ENCODE measurements around the gene DNAH8. TPM values are rescaled to one million over a fixed set of nuclear protein-coding genes. Genes with fewer than 3 reads are reported as not detected.

Gene DNAH8
- total RNA-seq, 1 donor from 2014 or later, result 1.1 TPM

- H3F3A ChIP-seq (ENCODE audit: low read depth), result no peaks in the 10 kb centered on the region
Measured at GRCh38 chr6:39040080-39040673, 325.1 kb downstream of the DNAH8 start.

GRCh38 chr6:39041072-39041471 lies 326.0 kb downstream of the DNAH8 start:
- Histone ChIP-seq H3K4me2 (no peak overlapping the region), H3K79me2 (ENCODE audit: low read depth) (no peaks in the 10 kb centered on the region), H3K36me3 (no peaks in the 10 kb centered on the region), H3K27me3 (peaks cover 8% of the 10 kb centered on the region), H3K4me1 (peaks cover 14% of the 10 kb centered on the region), H3K9me3 (ENCODE audit: low read depth) (no peaks in the 10 kb centered on the region), H3K27ac (no peak overlapping the region), H3K9ac (no peak overlapping the region), H3K4me3 (no peak overlapping the region), H2AFZ (replicated peaks) (no peak overlapping the region), H3F3A (ENCODE audit: low read depth) (no peaks in the 10 kb centered on the region), H4K20me1 (ENCODE audit: low read depth) (no peaks in the 10 kb centered on the region)
- TF ChIP-seq EZH2 (IDR thresholded peaks at IDR 0.05), result no peak
- no peak for TF ChIP-seq CTCF (IDR thresholded peaks at IDR 0.05)
- no peak for TF ChIP-seq EZH2phosphoT487 (IDR thresholded peaks at IDR 0.05)
- Mint-ChIP-seq H3K27ac (no peak overlapping the region), H3K27me3 (ENCODE audit: insufficient read depth, low read depth) (peaks cover 15% of the 10 kb centered on the region), H3K9me3 (no peaks in the 10 kb centered on the region), H3K36me3 (no peaks in the 10 kb centered on the region), H3K4me1 (peaks cover 8% of the 10 kb centered on the region), H3K4me3 (no peak overlapping the region)
- DNase-seq (ENCODE audit: low spot score), result no peak

More at GRCh38 chr6:39040080-39040673, 325.1 kb downstream of the DNAH8 start:
- Mint-ChIP-seq H3K27me3 (ENCODE audit: insufficient read depth, low read depth) (peaks cover 11% of the 10 kb centered on the region), H3K4me1 (peaks cover 8% of the 10 kb centered on the region), H3K36me3 (no peaks in the 10 kb centered on the region), H3K27ac (no peak overlapping the region), H3K9me3 (no peaks in the 10 kb centered on the region), H3K4me3 (no peak overlapping the region)
- no peak overlapping the region for H2AFZ ChIP-seq (replicated peaks)
- H3K27ac ChIP-seq, result no peak overlapping the region
- no peak for DNase-seq (ENCODE audit: low spot score)
- no peak overlapping the region for H3K4me2 ChIP-seq
- no peaks in the 10 kb centered on the region for H3K36me3 ChIP-seq
- no peak overlapping the region for H3K4me3 ChIP-seq
- H3K79me2 ChIP-seq (ENCODE audit: low read depth), result no peaks in the 10 kb centered on the region
- H4K20me1 ChIP-seq (ENCODE audit: low read depth), result no peaks in the 10 kb centered on the region
- peaks cover 10% of the 10 kb centered on the region for H3K27me3 ChIP-seq
- H3K9ac ChIP-seq, result no peak overlapping the region
- no peaks in the 10 kb centered on the region for H3K9me3 ChIP-seq (ENCODE audit: low read depth)
- H3K4me1 ChIP-seq, result peaks cover 16% of the 10 kb centered on the region
- TF ChIP-seq CTCF (IDR thresholded peaks at IDR 0.05), result no peak
- no peak for TF ChIP-seq EZH2 (IDR thresholded peaks at IDR 0.05)
- TF ChIP-seq EZH2phosphoT487 (IDR thresholded peaks at IDR 0.05), result no peak

DNA sequence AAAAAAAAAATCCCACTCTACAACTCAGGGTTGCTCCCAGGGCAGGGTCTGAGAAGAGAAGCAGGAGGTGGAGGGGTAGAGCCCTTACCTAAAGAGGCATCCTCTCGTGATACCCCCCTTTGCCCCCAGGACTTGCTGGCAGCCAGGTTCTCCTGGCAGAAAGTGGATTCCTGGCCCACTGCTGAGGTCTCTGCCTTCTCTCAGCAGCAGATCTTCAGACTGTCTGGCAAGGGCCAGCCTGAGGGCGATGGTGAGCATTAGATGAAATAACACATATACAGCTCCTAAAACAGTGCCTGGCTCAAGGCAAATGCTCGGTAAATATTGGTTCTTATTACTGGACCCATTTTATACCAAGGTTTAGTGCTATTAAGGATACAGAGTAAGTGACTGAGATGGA lies 328.7 kb downstream of the DNAH8 start:
- H3K27me3 ChIP-seq, result peaks cover 27% of the 10 kb centered on the region
- Mint-ChIP-seq H3K4me3 (no peak overlapping the region), H3K27me3 (ENCODE audit: insufficient read depth, low read depth) (peaks cover 20% of the 10 kb centered on the region), H3K36me3 (no peaks in the 10 kb centered on the region), H3K9me3 (no peaks in the 10 kb centered on the region), H3K4me1 (peaks cover 3% of the 10 kb centered on the region), H3K27ac (no peak overlapping the region)
- no peaks in the 10 kb centered on the region for H3K4me1 ChIP-seq
- DNase-seq (ENCODE audit: low spot score), result no peak
- H2AFZ ChIP-seq (replicated peaks), result no peak overlapping the region
- H4K20me1 ChIP-seq (ENCODE audit: low read depth), result no peaks in the 10 kb centered on the region
- H3K9ac ChIP-seq, result no peak overlapping the region
- no peaks in the 10 kb centered on the region for H3K79me2 ChIP-seq (ENCODE audit: low read depth)
- H3K4me3 ChIP-seq, result no peak overlapping the region
- TF ChIP-seq EZH2phosphoT487 (IDR thresholded peaks at IDR 0.05), result no peak
- TF ChIP-seq CTCF (IDR thresholded peaks at IDR 0.05), result no peak
- TF ChIP-seq EZH2 (IDR thresholded peaks at IDR 0.05), result no peak
- H3F3A ChIP-seq (ENCODE audit: low read depth), result no peaks in the 10 kb centered on the region
- H3K9me3 ChIP-seq (ENCODE audit: low read depth), result no peaks in the 10 kb centered on the region
- H3K36me3 ChIP-seq, result no peaks in the 10 kb centered on the region
- H3K4me2 ChIP-seq, result no peak overlapping the region
- no peak overlapping the region for H3K27ac ChIP-seq

Measured in neural progenitor cell (in vitro differentiated cells).